Activated gamma-delta T cell treated with anti-CD3 and anti-CD28 coated beads, Interleukin-2, amount 50 U/mL, for 16 hours (primary cell): ENCODE data around the gene GALNT18.

Source experiments
- DNase-seq: peaks from one replicate; pipeline ENCODE4 v3.0.0-alpha.2; 2020; ENCODE audit warnings: low read depth

Gene GALNT18

DNA sequence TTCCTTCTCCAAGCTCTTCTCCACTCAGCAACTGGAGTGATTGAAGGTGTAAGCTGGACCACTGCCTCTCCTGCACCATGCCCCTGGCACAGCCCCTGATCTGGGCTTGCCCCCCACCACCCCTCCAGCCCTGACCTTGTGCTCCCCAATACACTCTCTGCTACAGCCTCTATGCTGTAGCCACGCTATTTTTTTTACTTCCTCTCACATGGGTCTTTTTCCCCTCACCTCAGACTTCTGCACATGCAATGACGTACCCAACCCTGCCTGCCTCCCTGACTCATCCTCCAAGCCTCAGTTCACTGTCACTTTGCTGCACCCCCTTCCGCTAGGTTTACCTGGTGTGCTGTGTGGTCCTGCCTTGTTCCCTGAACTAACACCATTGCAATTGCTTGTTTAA is 277.8 kb downstream of the GALNT18 start:
- no peak for DNase-seq

DNA sequence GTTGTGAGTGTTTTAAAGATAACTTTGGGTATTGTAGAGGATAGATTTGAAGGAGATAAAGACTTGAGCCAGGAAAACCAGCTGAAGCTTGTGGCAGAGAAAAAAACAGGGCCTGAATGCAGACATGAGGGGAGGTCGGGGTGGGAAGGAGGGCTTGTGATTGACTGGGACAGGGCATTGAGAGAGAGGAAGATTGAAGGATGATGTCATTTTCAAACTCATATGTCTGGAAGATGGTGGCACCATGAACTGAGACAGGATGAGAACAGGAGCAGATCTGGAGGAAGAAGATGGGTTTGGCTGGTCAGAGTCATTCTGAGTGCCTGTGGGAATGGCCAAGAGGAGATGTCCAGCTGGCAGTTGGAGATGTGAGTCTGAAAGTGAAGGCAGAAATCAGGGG is 283.5 kb downstream of the GALNT18 start:
- no peak for DNase-seq

GRCh38 chr11:11336664-11337063 is 285.1 kb downstream of the GALNT18 start:
- DNase-seq: no peak

DNA sequence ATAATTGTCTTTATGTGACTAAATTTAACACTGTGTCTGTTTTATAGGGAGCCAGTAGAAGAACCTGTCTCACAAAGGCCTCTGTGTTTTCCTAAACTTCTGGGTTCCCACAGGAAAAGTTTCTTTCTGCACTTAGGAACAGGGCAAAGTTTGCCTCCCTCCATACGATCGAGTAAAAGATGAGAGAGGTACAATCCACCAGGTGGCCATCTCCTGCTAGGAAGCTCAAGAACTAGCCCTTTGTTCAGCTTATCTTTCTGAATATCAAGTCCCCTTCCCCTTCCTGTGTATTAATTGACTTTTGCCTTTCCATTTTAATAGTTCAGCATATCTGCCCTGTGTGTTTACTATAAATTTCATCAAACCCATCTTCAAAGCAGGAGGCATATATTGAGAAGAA is 286.8 kb downstream of the GALNT18 start:
- DNase-seq: no peak

DNA sequence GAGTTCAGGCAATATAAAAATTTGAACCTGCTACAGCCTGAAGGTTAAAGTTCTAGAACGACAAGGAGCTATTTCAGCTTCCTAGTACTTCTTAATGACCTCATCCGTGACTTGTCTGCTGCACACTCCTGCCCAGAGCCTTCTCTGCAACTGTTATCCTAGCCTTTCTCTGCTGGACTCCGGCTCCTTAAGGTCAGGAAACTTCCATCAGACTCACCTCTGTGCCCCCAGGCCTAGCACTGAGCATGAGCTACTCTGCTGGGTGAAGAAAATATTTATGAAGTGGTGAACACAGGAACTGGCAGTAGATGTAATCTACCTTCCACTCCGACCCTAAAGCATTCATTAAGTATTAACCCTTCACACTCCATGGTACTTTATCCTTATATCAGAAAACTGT is 287.2 kb downstream of the GALNT18 start:
- no peak for DNase-seq

GRCh38 chr11:11332141-11332710 is 289.6 kb downstream of the GALNT18 start:
- DNase-seq: no peak

- no peak for DNase-seq
Observed at GRCh38 chr11:11329062-11329806, 292.6 kb downstream of the GALNT18 start.

DNA sequence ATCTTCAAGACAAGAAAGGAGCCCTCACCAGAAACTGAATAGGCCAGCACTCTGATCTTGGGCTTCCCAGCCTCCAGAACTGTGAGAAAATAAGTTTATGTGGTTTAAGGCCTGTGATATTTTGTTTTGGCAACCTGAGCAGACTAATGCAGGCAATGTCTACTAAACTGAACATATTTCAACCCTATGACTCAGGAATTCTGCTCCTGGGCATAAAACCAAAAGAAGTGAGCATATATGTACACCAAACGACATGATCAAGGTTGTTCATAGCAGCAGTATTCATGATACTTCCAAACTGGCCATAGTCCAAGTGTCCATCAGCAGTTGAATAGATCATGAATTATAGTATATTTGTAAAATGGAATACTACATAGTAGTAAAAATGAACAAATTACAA is 297.7 kb downstream of the GALNT18 start:
- DNase-seq: no peak

GRCh38 chr11:11322101-11322500 is 299.7 kb downstream of the GALNT18 start:
- no peak for DNase-seq

DNA sequence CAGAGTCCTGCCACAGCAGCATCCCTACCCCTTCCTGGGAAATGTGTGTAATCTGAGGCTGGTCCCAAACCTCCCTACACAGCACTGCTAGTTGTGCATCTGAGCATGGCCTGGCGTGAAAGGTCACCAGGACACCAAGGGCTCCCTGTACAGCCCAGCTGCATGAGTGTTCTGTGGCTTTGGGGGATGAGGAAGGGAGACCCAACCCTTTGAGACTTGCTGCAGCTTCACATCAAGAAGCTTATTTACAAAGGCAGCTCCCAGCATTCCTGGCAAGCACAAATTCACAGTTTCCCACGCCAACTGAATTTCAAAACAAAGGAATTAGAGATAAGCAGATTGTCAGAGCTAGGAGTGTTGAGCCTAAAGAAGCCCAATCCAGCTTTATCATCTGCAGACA is 301.0 kb downstream of the GALNT18 start:
- no peak for DNase-seq

GRCh38 chr11:11318961-11319360 is 302.8 kb downstream of the GALNT18 start:
- DNase-seq: no peak

GRCh38 chr11:11318461-11318860 is 303.3 kb downstream of the GALNT18 start:
- DNase-seq: no peak

GRCh38 chr11:11316651-11317230 is 305.1 kb downstream of the GALNT18 start:
- DNase-seq: no peak

DNA sequence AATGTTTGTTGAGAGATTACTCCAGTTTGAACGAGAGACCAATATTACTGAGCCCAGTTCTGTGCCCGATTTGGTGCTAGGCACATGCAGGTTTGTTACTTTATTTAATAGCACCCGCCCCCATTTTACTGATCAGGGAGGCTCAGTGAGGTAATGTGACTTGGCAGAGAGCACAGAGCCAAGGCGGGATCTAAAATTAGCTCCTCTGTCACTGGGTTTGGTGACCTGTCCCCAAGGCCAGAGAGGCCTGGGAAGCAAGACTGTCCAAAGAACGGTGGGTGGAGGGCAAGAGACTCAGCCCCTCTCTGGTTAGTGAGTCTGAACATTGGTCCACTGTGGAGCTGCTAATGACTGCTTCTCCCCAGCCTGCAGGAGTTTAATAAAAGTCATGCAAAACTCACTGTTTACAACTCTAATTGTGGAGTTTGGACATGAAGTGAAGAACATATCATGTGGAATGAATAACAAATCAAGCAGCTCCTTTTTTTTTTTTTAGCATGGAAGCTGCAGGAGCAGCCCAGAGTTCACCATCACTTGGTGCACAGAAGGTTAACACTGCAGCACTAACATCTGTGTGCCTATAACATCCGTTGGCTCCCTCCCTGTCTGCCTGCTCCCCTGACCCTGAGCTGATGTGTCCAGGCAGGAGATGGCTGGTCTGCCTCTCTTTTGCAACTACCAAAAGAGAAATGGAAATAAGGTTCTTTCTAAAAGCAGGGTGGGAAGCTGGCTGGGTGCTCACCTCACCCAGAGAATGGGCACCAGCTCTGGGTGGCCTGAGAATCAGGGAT is 307.7 kb downstream of the GALNT18 start:
- DNase-seq: no peak

DNA sequence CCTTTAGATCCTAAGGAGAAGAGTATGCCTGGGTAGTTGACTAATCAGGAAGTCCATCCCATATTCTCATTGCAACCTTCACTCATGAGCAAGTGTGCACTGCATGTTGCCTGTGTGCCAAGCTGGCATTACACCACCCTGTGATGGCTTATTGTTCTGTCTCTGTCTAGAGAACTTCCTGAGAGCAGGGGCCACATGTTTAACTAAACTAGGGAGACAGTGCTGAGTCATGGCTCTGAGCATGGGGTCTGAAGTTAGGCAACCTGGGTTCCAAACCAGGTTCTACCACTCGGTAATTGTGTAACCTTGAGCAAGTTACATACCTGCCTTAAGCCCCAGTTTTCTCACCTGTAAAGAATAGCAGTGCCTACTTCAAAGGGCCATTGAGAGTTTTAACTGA is 308.4 kb downstream of the GALNT18 start:
- DNase-seq: no peak

DNA sequence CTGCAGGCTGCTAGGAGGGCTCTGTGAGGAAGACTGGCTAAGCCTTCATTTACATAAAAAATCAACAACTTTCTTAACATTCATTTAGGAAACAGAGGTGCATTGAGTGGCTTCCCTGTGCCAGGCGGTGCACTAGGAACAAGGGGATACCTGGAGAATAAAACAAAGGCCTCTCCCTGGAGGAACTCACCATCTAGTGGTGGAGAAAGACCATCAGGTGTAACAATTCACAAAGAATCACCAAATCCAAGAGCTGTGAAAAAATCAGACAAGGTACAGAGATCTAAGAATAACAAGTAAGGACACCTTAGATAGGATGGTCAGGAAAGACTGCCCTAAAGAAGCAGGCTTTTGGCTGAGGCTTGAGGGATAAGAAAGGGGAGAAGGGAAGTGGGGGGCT is 309.1 kb downstream of the GALNT18 start:
- no peak for DNase-seq

DNA sequence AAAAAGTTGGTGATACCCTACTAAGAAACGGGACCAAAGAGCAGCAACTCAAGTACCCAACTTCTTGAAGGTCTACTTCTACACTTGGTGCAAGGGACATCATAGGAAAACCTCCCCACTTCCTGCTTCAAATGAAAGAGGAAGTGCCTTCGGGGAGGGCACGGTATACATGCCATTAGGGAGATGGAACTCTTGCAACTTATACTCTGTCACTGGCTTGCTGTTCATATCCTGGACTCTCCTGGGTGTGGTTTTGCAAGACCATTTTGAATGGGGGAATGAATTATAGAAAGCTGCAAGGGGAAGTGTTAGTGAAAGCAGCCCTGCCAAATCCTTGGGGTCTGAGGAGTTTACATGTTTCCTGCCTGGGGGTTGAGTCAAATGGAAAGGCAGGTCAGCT is 310.6 kb downstream of the GALNT18 start:
- DNase-seq: no peak

DNA sequence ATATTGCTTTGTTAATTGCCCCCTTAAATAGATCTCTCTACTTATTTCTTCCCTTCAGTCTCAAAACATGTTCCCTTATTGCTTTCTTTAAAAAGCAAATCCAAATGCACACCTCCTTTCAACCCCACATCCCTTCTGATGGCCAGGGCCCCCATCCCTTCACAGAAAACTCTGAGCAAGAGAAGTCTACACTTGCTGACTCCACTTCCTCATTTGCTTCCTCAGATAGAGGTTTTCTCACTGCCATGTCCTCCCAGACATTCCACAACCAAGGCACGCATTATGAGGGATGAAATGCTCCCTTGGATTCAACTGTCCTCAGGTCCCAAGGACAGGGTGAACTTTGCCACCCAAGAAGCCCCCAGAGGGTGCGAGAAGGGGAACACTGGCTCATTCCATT is 311.9 kb downstream of the GALNT18 start:
- DNase-seq: no peak

DNA sequence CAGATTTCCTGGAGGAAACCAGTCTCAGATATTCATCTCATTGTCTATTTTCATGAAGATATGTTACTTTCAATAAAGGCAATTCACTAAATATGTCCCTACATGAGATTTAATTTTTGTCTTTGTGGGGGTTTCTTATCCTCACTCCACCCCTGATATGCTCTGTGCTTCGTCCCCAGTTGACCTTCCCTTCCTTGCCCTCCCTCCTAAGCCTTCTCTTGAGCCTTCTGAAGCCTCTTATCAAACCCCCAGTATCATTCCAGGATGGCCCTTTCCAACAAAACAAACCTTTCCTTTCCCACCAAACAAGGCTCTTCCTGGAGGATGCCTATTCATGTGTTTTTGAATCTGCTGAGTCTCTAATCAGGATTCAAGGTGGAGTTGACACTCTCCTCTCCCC is 313.6 kb downstream of the GALNT18 start:
- no peak for DNase-seq

DNA sequence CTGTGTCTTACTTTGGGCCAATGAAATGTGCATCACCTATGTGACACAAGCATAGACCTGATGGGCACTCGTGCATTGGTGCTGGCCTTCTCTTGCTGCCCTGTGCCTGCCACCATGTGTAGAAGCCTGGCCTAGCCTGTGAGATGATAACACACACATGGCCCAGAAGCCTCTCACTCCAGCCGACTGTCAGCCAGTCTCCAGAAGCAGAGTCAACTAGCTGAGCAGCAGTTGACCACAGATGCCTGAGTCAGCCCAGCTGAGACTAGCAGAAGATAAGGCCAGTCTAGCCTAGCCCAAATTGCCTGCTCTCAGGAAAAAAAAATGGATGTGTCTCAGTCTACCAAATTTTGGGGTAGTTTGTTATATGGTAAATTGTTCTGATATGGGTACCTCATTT is 314.9 kb downstream of the GALNT18 start:
- DNase-seq: no peak

DNA sequence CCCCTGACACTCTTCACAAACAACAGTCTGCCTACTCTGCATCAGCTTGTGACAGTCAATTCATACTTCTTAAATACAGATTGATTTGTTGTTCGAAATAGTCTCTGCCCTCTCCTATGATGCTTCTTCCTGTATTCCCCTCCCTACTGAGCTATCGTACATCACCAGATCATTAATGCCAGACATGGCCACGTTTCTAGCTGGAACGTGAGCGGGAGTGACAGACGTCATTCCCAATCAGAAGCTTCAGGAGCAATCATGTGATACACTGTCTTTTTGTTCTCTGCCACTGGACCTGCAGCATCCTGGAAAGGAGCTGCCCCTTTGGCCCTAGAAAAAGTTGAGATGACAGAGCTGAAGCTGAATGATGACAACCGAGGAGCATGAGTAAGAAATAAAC is 317.3 kb downstream of the GALNT18 start:
- DNase-seq: no peak

DNA sequence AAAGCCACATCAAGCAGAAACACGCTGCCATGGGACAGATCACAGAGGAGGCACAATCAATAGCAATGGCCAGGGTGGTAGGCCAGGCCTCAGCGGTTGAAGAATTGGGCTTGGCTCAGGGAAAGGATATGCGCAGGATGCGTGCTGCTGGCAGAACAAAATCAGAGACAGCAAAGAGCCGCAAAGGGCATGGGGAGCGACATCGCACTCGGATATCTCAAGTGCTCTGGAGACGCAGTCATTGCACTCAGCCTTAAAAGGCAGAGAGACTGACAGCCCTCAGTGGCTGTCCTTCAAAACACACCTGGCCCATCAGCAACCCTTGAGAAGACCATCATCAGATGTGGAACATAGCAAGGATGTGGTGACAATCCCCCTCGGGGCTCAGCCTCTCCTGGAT is 319.2 kb downstream of the GALNT18 start:
- no peak for DNase-seq

- DNase-seq: no peak
Observed at GRCh38 chr11:11301212-11301611, 320.6 kb downstream of the GALNT18 start.
